Mucosa of rectum (tissue), 2 donors: ENCODE data around the gene GRK6.
"Not testable (repeated sequence)": the region's sequence is repeated elsewhere in the genome, so short reads cannot be mapped to it uniquely, and the experiment has no call there.

Source experiments
- H3K27ac ChIP-seq, 2 donors: one replicate each; pipeline ENCODE4 v1.7.0; 2013; ENCODE audit warnings: inconsistent platforms in 2 of 2, low read depth in 2 of 2, low read length in 2 of 2
- H3K27me3 ChIP-seq, 2 donors: one replicate each; pipeline ENCODE4 v1.7.0; 2013; ENCODE audit warnings: low read length in 2 of 2; ENCODE audit not compliant: control insufficient read depth in 2 of 2, insufficient read depth in 2 of 2
- H3K36me3 ChIP-seq, 2 donors: one replicate each; pipeline ENCODE4 v1.7.0; 2013; ENCODE audit warnings: low read length in 2 of 2; ENCODE audit not compliant: control insufficient read depth in 2 of 2, insufficient read depth in 2 of 2
- H3K4me1 ChIP-seq, 2 donors: one replicate each; pipeline ENCODE4 v1.7.0; 2013; ENCODE audit warnings: low read length in 2 of 2, mild to moderate bottlenecking in 1 of 2; ENCODE audit not compliant: control insufficient read depth in 2 of 2, insufficient read depth in 2 of 2
- H3K4me3 ChIP-seq, 2 donors: one replicate each; pipeline ENCODE4 v1.7.0; 2013; ENCODE audit warnings: low read length in 2 of 2
- H3K9ac ChIP-seq, 2 donors: one replicate each; pipeline ENCODE4 v1.7.0; 2013; ENCODE audit warnings: low read length in 2 of 2, low read depth in 1 of 2, mild to moderate bottlenecking in 1 of 2
- H3K9me3 ChIP-seq, 2 donors: one replicate each; pipeline ENCODE4 v1.7.0; 2013; ENCODE audit warnings: low read length in 2 of 2; ENCODE audit not compliant: control insufficient read depth in 2 of 2
- donor health status: healthy.
- donor health status: Normal muscosa, but diverticular disease.

GRK6 gene

GRCh38 chr5:177409043-177409801 lies 17.3 kb upstream of the GRK6 start, which contains the start of gene F12:
Gene F12 (minus strand): TSS chr5:177409564. CDS start chr5:177409527, 37 bp downstream.
- no peak within 1 kb of the TSS for H3K27ac ChIP-seq
- H3K9ac ChIP-seq: no peak within 1 kb of the TSS

DNA sequence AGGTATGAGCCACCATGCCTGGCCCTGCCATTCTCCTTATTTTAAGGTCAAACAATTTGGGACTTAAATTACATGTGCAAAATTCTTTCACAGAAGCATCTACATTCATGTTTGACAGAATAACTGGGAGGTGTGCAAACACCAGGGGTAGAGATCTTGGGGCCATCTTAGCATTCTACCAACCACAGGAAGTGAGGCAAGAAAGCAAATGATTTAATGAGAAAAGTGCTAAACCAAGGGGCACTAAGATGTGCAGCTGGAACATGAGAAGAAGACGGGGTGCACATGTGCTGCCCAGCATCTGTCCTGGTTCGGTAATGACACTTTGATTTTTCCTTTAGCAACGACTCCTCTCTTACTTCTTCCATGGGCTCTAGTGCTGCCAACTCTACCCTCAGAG lies 15.9 kb upstream of the GRK6 start:
- Histone ChIP-seq H3K27ac (no peak overlapping the region), H3K36me3 (no peaks in the 10 kb centered on the region), H3K4me1 (peaks cover 0 to 4% of the 10 kb centered on the region in 2 donors)

More at GRCh38 chr5:177409043-177409801, 17.3 kb upstream of the GRK6 start, which contains the start of gene F12:
- Histone ChIP-seq H3K4me3 (no peak within 1 kb of the TSS), H3K9me3 (no peaks in the 10 kb centered on the region), H3K4me1 (peaks cover 9 to 17% of the 10 kb centered on the region in 2 donors), H3K27me3 (no peaks in the 10 kb centered on the region), H3K36me3 (no peaks in the 10 kb centered on the region)

GRCh38 chr5:177412603-177413233 lies 13.8 kb upstream of the GRK6 start:
- no peaks in the 10 kb centered on the region for H3K27me3 ChIP-seq
- H3K9me3 ChIP-seq: no peaks in the 10 kb centered on the region
- peaks cover 2 to 4% of the 10 kb centered on the region in 2 donors for H3K4me1 ChIP-seq
- H3K36me3 ChIP-seq: no peaks in the 10 kb centered on the region
- H3K27ac ChIP-seq: peak overlapping the region; percentile 31 to 74
- H3K9ac ChIP-seq: peak overlapping the region in 1 of 2 donors; percentile 32
- no peak overlapping the region for H3K4me3 ChIP-seq

More for the DNA sequence above, 15.9 kb upstream of the GRK6 start:
- no peak overlapping the region for H3K4me3 ChIP-seq
- no peak overlapping the region for H3K9ac ChIP-seq
- H3K9me3 ChIP-seq: no peaks in the 10 kb centered on the region
- no peaks in the 10 kb centered on the region for H3K27me3 ChIP-seq

- Histone ChIP-seq H3K27ac (no peak overlapping the region), H3K36me3 (no peaks in the 10 kb centered on the region), H3K4me3 (no peak overlapping the region), H3K27me3 (no peaks in the 10 kb centered on the region), H3K4me1 (peaks cover 2 to 4% of the 10 kb centered on the region in 2 donors), H3K9ac (no peak overlapping the region), H3K9me3 (no peaks in the 10 kb centered on the region)
Measured at GRCh38 chr5:177414481-177414880, 12.0 kb upstream of the GRK6 start.

- H3K9me3 ChIP-seq, H3K27me3 ChIP-seq, H3K4me3 ChIP-seq, H3K36me3 ChIP-seq, H3K4me1 ChIP-seq, H3K9ac ChIP-seq, H3K27ac ChIP-seq: not testable (repeated sequence)
Measured at GRCh38 chr5:177417081-177417480, 9.4 kb upstream of the GRK6 start.

- Histone ChIP-seq H3K36me3 (no peaks in the 10 kb centered on the region), H3K27ac (no peak overlapping the region), H3K9me3 (no peaks in the 10 kb centered on the region), H3K9ac (no peak overlapping the region), H3K27me3 (no peaks in the 10 kb centered on the region), H3K4me3 (no peak overlapping the region), H3K4me1 (peaks cover 0 to 4% of the 10 kb centered on the region in 2 donors)
Measured at GRCh38 chr5:177419046-177419445, 7.4 kb upstream of the GRK6 start.

- Histone ChIP-seq H3K27ac (peak overlapping the region in 1 of 2 donors; percentile 42), H3K9ac (peak overlapping the region in 1 of 2 donors; percentile 27), H3K4me3 (peak overlapping the region in 1 of 2 donors; percentile 30)
- not testable (repeated sequence) for H3K4me1 ChIP-seq, H3K36me3 ChIP-seq, H3K9me3 ChIP-seq, H3K27me3 ChIP-seq
Measured at GRCh38 chr5:177420472-177420871, 6.0 kb upstream of the GRK6 start.

- H3K36me3 ChIP-seq: no peaks in the 10 kb centered on the region
- no peak overlapping the region for H3K4me3 ChIP-seq
- H3K27me3 ChIP-seq: no peaks in the 10 kb centered on the region
- peak overlapping the region in 1 of 2 donors; percentile 27 for H3K9ac ChIP-seq
- no peaks in the 10 kb centered on the region for H3K9me3 ChIP-seq
- H3K27ac ChIP-seq: no peak overlapping the region
- H3K4me1 ChIP-seq: peaks cover 9 to 12% of the 10 kb centered on the region in 2 donors
Measured at GRCh38 chr5:177421062-177421798, 5.2 kb upstream of the GRK6 start.

GRCh38 chr5:177423671-177424070 lies 2.8 kb upstream of the GRK6 start:
- Histone ChIP-seq H3K4me3 (no peak overlapping the region), H3K27me3 (no peaks in the 10 kb centered on the region), H3K27ac (no peak overlapping the region), H3K36me3 (no peaks in the 10 kb centered on the region), H3K4me1 (peaks cover 19 to 24% of the 10 kb centered on the region in 2 donors), H3K9ac (no peak overlapping the region), H3K9me3 (no peaks in the 10 kb centered on the region)
